ENCODE results near the gene YTHDC1. TPM values are rescaled to one million over a fixed set of nuclear protein-coding genes. Genes with fewer than 3 reads are reported as not detected.

The YTHDC1 gene
- polyA plus RNA-seq, 4 donors, result 30.2 to 123 (median 34.2) TPM

Other genes with a start within 250 kb of the YTHDC1 start
- gene TMPRSS11F, start 220.2 kb downstream of the YTHDC1 start, polyA plus RNA-seq, result not detected
- gene TMPRSS11B, start 104.4 kb downstream of the YTHDC1 start, polyA plus RNA-seq, result under 1 TPM in 2 of 4 donors, not detected in 2; 0.12 to 0.27 TPM
- under 1 TPM in 3 of 4 donors, not detected in 1; 0.04 to 0.27 (median 0.10) TPM for gene TMPRSS11E, start 97.4 kb upstream of the YTHDC1 start, polyA plus RNA-seq
- 100 to 1,000 TPM in 3 of 4 donors, not detected in 1; 121 to 974 (median 229) TPM for gene UGT2B17, start 226.2 kb upstream of the YTHDC1 start, polyA plus RNA-seq

All from small intestine (tissue), 4 donors.